GM12891 (cell line): ENCODE measurements around the gene CMIP.

Experiments
- PAX5 ChIP-seq: IDR thresholded peaks from 2 replicates; pipeline ENCODE4 v1.6.1; 2011; ENCODE audit warnings: low read length, moderate library complexity, mild to moderate bottlenecking; ENCODE audit not compliant: insufficient read depth, severe bottlenecking
- POLR2A ChIP-seq: IDR thresholded peaks from 2 replicates; pipeline ENCODE4 v1.6.1; 2011; ENCODE audit warnings: low read depth, low read length, control low read depth
- POLR2AphosphoS5 ChIP-seq: IDR thresholded peaks from 2 replicates; pipeline ENCODE4 v1.6.1; 2011; ENCODE audit warnings: low read depth, low read length, control low read depth
- POU2F2 ChIP-seq: IDR thresholded peaks from 2 replicates; pipeline ENCODE4 v1.6.1; 2011; ENCODE audit warnings: low read depth, mild to moderate bottlenecking, control low read depth, low read length, moderate library complexity
- SPI1 ChIP-seq: IDR thresholded peaks from 2 replicates; pipeline ENCODE4 v1.6.1; 2011; ENCODE audit warnings: low read depth, low read length, control low read depth
- TAF1 ChIP-seq: IDR thresholded peaks from 2 replicates; pipeline ENCODE4 v1.6.1; 2011; ENCODE audit warnings: low read depth, low read length, control low read depth

- TF ChIP-seq POLR2A = no peak
- TF ChIP-seq POLR2AphosphoS5 = no peak
- no peak for TF ChIP-seq TAF1
- no peak for TF ChIP-seq SPI1
- TF ChIP-seq PAX5 = no peak
- no peak for TF ChIP-seq POU2F2
Measured at GRCh38 chr16:81636298-81636993, 191.8 kb downstream of the CMIP start.
